Stimulated activated CD4-positive, alpha-beta T cell treated with anti-CD3 and anti-CD28 coated beads, TNF-alpha, amount 100 ng/mL, for 24 hours (primary cell): ENCODE results near the gene PPP2R5D.
"Not testable (repeated sequence)": the region's sequence is repeated elsewhere in the genome, so short reads cannot be mapped to it uniquely, and the experiment has no call there.

Experiments used
- DNase-seq, 3 experiments: peaks; one replicate each; pipeline ENCODE4 v3.0.0-alpha.2; 2020; ENCODE audit warnings: low read depth in 3 of 3

PPP2R5D gene

GRCh38 chr6:43026365-43026764 is 42.0 kb downstream of the PPP2R5D start:
- DNase-seq, result no peak

- no peak for DNase-seq
Measured at GRCh38 chr6:43029120-43029519, 44.8 kb downstream of the PPP2R5D start.

- no peak for DNase-seq
Measured at GRCh38 chr6:43032326-43032725, 48.0 kb downstream of the PPP2R5D start.

GRCh38 chr6:43033496-43034189 is 49.3 kb downstream of the PPP2R5D start:
- no peak for DNase-seq

- no peak for DNase-seq
Measured at GRCh38 chr6:43034190-43034525, 49.8 kb downstream of the PPP2R5D start.

GRCh38 chr6:43035495-43036194 is 51.3 kb downstream of the PPP2R5D start:
- DNase-seq, result no peak

- DNase-seq, result no peak
Measured at GRCh38 chr6:43036712-43037111, 52.3 kb downstream of the PPP2R5D start.

- DNase-seq, result no peak
Measured at GRCh38 chr6:43037197-43037596, 52.8 kb downstream of the PPP2R5D start.

GRCh38 chr6:43037706-43038105 is 53.3 kb downstream of the PPP2R5D start:
- DNase-seq, result no peak

- no peak for DNase-seq
Measured at GRCh38 chr6:43038727-43039126, 54.4 kb downstream of the PPP2R5D start.

GRCh38 chr6:43040542-43041257 is 56.3 kb downstream of the PPP2R5D start:
- DNase-seq, result no peak

GRCh38 chr6:43041475-43041874 is 57.1 kb downstream of the PPP2R5D start:
- not testable (repeated sequence) for DNase-seq

GRCh38 chr6:43043310-43043709 is 58.9 kb downstream of the PPP2R5D start:
- DNase-seq, result no peak

- no peak for DNase-seq
Measured at GRCh38 chr6:43045371-43045930, 61.1 kb downstream of the PPP2R5D start.

GRCh38 chr6:43047998-43048397 is 63.6 kb downstream of the PPP2R5D start:
- no peak for DNase-seq

- no peak for DNase-seq
Measured at GRCh38 chr6:43050981-43051380, 66.6 kb downstream of the PPP2R5D start.

GRCh38 chr6:43052225-43052841 is 68.0 kb downstream of the PPP2R5D start:
- DNase-seq, result no peak

- DNase-seq, result peak in 2 of 3 experiments; percentile 6 to 25
Measured at GRCh38 chr6:43052842-43053544, 68.6 kb downstream of the PPP2R5D start.

- peak; percentile 83 to 92 (median 89) for DNase-seq
Measured at GRCh38 chr6:43053545-43054205, 69.3 kb downstream of the PPP2R5D start, which contains the start of gene CUL7. Gene CUL7 (minus strand): TSS chr6:43053851. CDS start chr6:43052788, 1,063 bp downstream.

- DNase-seq, result no peak
Measured at GRCh38 chr6:43054206-43054943, 70.0 kb downstream of the PPP2R5D start.
